Kidney (tissue), 14 donors: ENCODE data around the gene COPG2. TPM values are rescaled to one million over a fixed set of nuclear protein-coding genes. Genes with fewer than 3 reads are reported as not detected.

Source experiments
- DNase-seq, 5 donors: peaks; one replicate each; pipeline ENCODE4 v3.0.0-alpha.2; 2013 to 2020
- FAIRE-seq: peaks from 2 replicates; lab custom pipeline; 2012; peaks lifted over from hg19 to GRCh38; lab: Jason Lieb, UNC
- H3K27ac ChIP-seq, 2 donors: one replicate each; pipeline ENCODE4 v1.7.0; 2013; ENCODE audit warnings: low read depth in 2 of 2, low read length in 2 of 2, inconsistent platforms in 1 of 2
- H3K27me3 ChIP-seq: one replicate; pipeline ENCODE4 v1.7.1; 2013; ENCODE audit warnings: low read length, inconsistent platforms; ENCODE audit not compliant: control insufficient read depth, insufficient read depth
- H3K36me3 ChIP-seq, 3 donors: one replicate each; pipeline versions ENCODE4 v1.7.0 to v1.7.1; 2013; ENCODE audit warnings: low read length in 3 of 3, control low read depth in 1 of 3, inconsistent platforms in 1 of 3; ENCODE audit not compliant: insufficient read depth in 3 of 3, control insufficient read depth in 2 of 3
- H3K4me1 ChIP-seq, 3 donors: one replicate each; pipeline versions ENCODE4 v1.7.0 to v1.7.1; 2013; ENCODE audit warnings: low read length in 3 of 3, inconsistent platforms in 1 of 3, low read depth in 1 of 3; ENCODE audit not compliant: control insufficient read depth in 2 of 3, insufficient read depth in 2 of 3
- H3K4me3 ChIP-seq, 3 donors: one replicate each; pipeline versions ENCODE4 v1.7.0 to v1.8.1; 2013; ENCODE audit warnings: low read length in 3 of 3, control low read depth in 1 of 3, inconsistent platforms in 1 of 3
- H3K9ac ChIP-seq, 3 donors: one replicate each; pipeline versions ENCODE4 v1.7.0 to v1.7.1; 2013; ENCODE audit warnings: low read length in 3 of 3, control low read depth in 1 of 3, inconsistent platforms in 1 of 3
- H3K9me3 ChIP-seq, 3 donors: one replicate each; pipeline versions ENCODE4 v1.7.0 to v1.7.1; 2013; ENCODE audit warnings: low read length in 3 of 3, control low read depth in 1 of 3, inconsistent platforms in 1 of 3; ENCODE audit not compliant: control insufficient read depth in 2 of 3, insufficient read depth in 1 of 3
- intact Hi-C: fragments of 100-400 bp; cut with DNase I; formaldehyde crosslinking; loops from one replicate; pipeline ENCODE4 v1.11.1; 2022
- polyA plus RNA-seq: library from polyadenylated mRNA; stranded (reverse); fragments of 350-450 nt; fragmentation: Illumina TruSeq; extraction: RNeasy Lipid Tissue Mini Kit (QIAGEN cat#74804); gene quantifications from one replicate; pipeline ENCODE4 v1.2.3, GENCODE V29; 2014; ENCODE audit warnings: low read depth, low replicate concordance; ENCODE audit not compliant: insufficient read depth
- total RNA-seq: library from RNA; stranded (reverse); fragmentation: NEBNext Ultra II Directional; extraction: Animal tissue kit (Norgen Biotek cat#: 25700); gene quantifications from one replicate; pipeline ENCODE4 v1.2.1, GENCODE V29; 2021
- TF ChIP-seq, protein P1 (sequence below): IDR thresholded peaks from 3 replicates; pipeline ENCODE4 v1.5.1; 2012; ENCODE audit warnings: mild to moderate bottlenecking, moderate library complexity, borderline replicate concordance; ENCODE audit not compliant: insufficient read depth; ENCODE audit errors: extremely low read depth
- donor health status: control.
- donor health status: control.
- donor health status: control.
- donor health status: control.
- donor health status: control.
- donor health status: DM: yes; HTN: yes; CAD: no.
- donor health status: Normal renal cell carcinoma (clear cell type).

COPG2 gene
- total and polyA plus RNA-seq, 2 donors from 2014 or later: 12.6 to 27.6 TPM

GRCh38 chr7:130672146-130672545, 3.6 kb upstream of the COPG2 start:
- no peak for DNase-seq
- no peaks in the 10 kb centered on the region for H3K9me3 ChIP-seq
- H3K4me3 ChIP-seq: no peak overlapping the region
- H3K9ac ChIP-seq: no peak overlapping the region
- TF ChIP-seq, protein P1, sequence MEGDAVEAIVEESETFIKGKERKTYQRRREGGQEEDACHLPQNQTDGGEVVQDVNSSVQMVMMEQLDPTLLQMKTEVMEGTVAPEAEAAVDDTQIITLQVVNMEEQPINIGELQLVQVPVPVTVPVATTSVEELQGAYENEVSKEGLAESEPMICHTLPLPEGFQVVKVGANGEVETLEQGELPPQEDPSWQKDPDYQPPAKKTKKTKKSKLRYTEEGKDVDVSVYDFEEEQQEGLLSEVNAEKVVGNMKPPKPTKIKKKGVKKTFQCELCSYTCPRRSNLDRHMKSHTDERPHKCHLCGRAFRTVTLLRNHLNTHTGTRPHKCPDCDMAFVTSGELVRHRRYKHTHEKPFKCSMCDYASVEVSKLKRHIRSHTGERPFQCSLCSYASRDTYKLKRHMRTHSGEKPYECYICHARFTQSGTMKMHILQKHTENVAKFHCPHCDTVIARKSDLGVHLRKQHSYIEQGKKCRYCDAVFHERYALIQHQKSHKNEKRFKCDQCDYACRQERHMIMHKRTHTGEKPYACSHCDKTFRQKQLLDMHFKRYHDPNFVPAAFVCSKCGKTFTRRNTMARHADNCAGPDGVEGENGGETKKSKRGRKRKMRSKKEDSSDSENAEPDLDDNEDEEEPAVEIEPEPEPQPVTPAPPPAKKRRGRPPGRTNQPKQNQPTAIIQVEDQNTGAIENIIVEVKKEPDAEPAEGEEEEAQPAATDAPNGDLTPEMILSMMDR: no peak
- intact Hi-C loops: no loop called here
- peaks cover 0 to 3% (median 0%) of the 10 kb centered on the region in 3 donors for H3K4me1 ChIP-seq
- no peak overlapping the region for H3K27ac ChIP-seq
- no peaks in the 10 kb centered on the region for H3K27me3 ChIP-seq
- H3K36me3 ChIP-seq: no peaks in the 10 kb centered on the region
- no peak for FAIRE-seq

DNA sequence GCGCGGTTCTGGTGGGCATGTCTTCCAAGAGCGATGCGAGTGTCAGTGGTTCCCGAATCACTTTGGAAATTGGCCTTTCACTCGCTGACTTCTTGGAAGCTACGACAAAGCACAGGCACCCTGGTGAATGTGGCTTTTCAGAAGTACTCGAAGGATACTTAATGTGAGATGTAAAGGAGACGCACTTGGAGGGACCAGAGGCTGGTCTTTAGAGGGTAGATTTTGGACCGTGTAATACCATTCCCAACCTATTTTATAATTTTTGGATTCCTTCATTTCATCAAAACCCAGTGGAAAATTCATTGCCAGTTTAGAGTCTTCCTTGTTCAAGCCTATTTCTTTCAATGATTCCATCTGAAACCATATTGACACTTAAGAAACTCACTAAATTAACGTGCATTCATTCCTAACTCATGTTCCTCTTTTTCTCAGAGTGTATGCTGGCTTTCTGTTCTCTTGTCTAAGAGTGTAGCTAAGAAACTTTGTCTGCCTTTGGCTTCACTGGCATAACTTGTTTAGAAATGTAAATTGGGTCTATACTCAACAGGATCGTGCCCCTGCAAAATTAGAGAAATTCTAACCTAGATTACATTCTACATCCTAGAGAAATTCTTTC, 645 bp upstream of the COPG2 start:
- DNase-seq (no peak), FAIRE-seq (no peak)
- H3K9ac ChIP-seq: peak overlapping the region; percentile 66 to 80 (median 70)
- H3K9me3 ChIP-seq: no peaks in the 10 kb centered on the region
- H3K4me3 ChIP-seq: peak overlapping the region; percentile 82 to 89 (median 83)
- TF ChIP-seq, protein P1: no peak
- intact Hi-C loops: no loop called here
- H3K27ac ChIP-seq: peak overlapping the region in 1 of 2 donors; percentile 13
- no peaks in the 10 kb centered on the region for H3K36me3 ChIP-seq
- peaks cover 0 to 3% (median 0%) of the 10 kb centered on the region in 3 donors for H3K4me1 ChIP-seq
- no peaks in the 10 kb centered on the region for H3K27me3 ChIP-seq

DNA sequence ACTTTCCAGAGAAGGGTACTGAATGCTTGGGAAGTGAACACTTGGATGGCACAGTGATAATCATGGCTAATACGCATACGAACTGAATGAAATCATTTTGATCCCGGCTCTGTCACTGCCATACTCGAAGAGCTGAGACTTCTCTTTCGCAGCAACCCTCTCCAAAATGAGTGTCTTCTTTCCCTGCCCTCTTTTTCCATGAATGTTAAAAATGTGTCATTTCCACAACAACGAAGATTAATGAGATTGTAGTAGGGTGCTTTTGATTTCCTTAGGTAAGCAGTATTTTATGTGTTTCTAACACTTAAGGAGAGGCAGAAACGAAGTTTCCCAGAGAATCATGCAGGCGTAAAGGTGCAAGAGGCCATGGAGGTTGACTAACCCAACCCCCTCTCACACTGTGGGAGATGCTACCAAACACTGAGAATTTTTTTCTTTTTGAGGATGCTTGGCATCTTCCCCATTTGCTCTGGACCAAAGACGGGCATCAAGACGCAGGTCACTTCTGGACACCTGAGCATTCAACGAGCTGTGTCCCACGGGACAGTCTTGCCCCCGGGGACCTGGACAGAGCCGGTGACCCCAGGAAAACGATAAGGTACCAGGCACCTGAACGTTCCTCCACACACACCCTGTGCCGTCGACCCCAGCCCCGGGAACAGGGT, 823 bp downstream of the COPG2 start:
- Histone ChIP-seq H3K9me3 (no peaks in the 10 kb centered on the region), H3K27ac (no peak overlapping the region), H3K9ac (peak overlapping the region; percentile 36 to 98 (median 84)), H3K27me3 (no peaks in the 10 kb centered on the region), H3K4me1 (peaks cover 0 to 3% (median 0%) of the 10 kb centered on the region in 3 donors), H3K36me3 (no peaks in the 10 kb centered on the region), H3K4me3 (peak overlapping the region; percentile 83 to 89 (median 84))
- DNase-seq (peak in 2 of 5 donors; percentile 52 to 57), FAIRE-seq (no peak)
- TF ChIP-seq, protein P1: no peak
- intact Hi-C loops: no loop called here
